ENCODE results near the gene USP21. TPM values are rescaled to one million over a fixed set of nuclear protein-coding genes. Genes with fewer than 3 reads are reported as not detected.

USP21 gene
- total and polyA plus RNA-seq, 5 donors from 2014 or later = 18.8 to 36.9 (median 24.7) TPM

DNA sequence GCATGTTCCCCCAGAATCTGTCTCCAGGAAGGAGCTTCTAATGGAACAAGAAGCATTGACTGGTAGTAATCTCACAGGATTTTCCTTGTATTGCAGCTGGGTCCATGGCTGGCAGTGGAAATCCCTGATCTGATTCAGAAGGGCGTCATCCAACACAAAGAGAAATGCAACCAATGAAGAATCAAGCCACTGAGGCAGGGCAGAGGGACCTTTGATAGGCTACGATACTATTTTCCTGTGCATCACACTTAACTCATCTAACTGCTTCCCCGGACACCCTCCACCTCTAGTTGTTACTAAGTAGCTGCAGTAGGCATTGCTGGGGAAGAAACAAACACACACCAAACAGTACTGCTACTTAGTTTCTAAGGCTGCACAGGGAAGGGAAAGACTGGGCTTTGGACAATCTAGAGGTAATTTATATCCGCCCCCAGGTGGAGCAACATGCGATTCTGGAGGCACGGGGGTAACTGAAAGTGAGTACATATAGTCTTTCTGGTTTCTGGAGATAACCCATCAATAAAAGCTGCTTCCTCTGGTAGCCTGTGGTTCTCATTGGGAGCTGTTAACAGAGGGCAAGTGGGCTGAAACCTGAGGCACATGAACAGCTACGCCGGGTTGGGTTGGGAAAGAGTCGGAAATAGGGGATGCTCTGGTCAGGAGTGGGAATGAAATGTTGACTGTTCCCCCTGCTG is 837 bp upstream of the USP21 start:
- Mint-ChIP-seq H3K4me1 (peaks cover 37 to 75% (median 56%) of the 10 kb centered on the region in 4 donors), H3K4me3 (peak overlapping the region; percentile 91 to 97 (median 95)), H3K27ac (peak overlapping the region; percentile 92 to 97 (median 96)), H3K27me3 (no peaks in the 10 kb centered on the region), H3K36me3 (peaks cover 32% of the 10 kb centered on the region), H3K9me3 (no peaks in the 10 kb centered on the region)
- ATAC-seq (ENCODE audit: low read depth in 2 of 2) = no peak
- Histone ChIP-seq H3K36me3 (ENCODE audit: control insufficient read depth, insufficient read depth, low read length) (peaks cover 32% of the 10 kb centered on the region), H3K9me3 (ENCODE audit: control insufficient read depth in 2 of 2, low read length in 2 of 2) (no peaks in the 10 kb centered on the region), H3K4me1 (ENCODE audit: control insufficient read depth, insufficient read depth, low read length, poor library complexity, severe bottlenecking) (peaks cover 41% of the 10 kb centered on the region), H3K27me3 (ENCODE audit: control insufficient read depth, insufficient read depth, low read length) (no peaks in the 10 kb centered on the region), H3K27ac (ENCODE audit: insufficient read depth, low read length, poor library complexity, severe bottlenecking) (peak overlapping the region; percentile 83), H3K4me3 (ENCODE audit: low read depth, low read length) (peak overlapping the region; percentile 81)
- DNase-seq = no peak

GRCh38 chr1:161159913-161160243 is 578 bp downstream of the USP21 start:
- DNase-seq (peak in 1 of 3 donors; percentile 29), ATAC-seq (ENCODE audit: low read depth in 2 of 2) (no peak)
- Mint-ChIP-seq H3K27ac (peak overlapping the region; percentile 26 to 92 (median 83)), H3K27me3 (no peaks in the 10 kb centered on the region), H3K4me1 (peaks cover 29 to 74% (median 51%) of the 10 kb centered on the region in 4 donors), H3K36me3 (peaks cover 43% of the 10 kb centered on the region), H3K4me3 (peak overlapping the region; percentile 91 to 97 (median 95)), H3K9me3 (no peaks in the 10 kb centered on the region)
- peak overlapping the region; percentile 83 for H3K27ac ChIP-seq (ENCODE audit: insufficient read depth, low read length, poor library complexity, severe bottlenecking)
- H3K36me3 ChIP-seq (ENCODE audit: control insufficient read depth, insufficient read depth, low read length) = peaks cover 35% of the 10 kb centered on the region
- H3K4me1 ChIP-seq (ENCODE audit: control insufficient read depth, insufficient read depth, low read length, poor library complexity, severe bottlenecking) = peaks cover 35% of the 10 kb centered on the region
- H3K9me3 ChIP-seq (ENCODE audit: control insufficient read depth in 2 of 2, low read length in 2 of 2) = no peaks in the 10 kb centered on the region
- peak overlapping the region; percentile 94 for H3K4me3 ChIP-seq (ENCODE audit: low read depth, low read length)
- H3K27me3 ChIP-seq (ENCODE audit: control insufficient read depth, insufficient read depth, low read length) = no peaks in the 10 kb centered on the region

DNA sequence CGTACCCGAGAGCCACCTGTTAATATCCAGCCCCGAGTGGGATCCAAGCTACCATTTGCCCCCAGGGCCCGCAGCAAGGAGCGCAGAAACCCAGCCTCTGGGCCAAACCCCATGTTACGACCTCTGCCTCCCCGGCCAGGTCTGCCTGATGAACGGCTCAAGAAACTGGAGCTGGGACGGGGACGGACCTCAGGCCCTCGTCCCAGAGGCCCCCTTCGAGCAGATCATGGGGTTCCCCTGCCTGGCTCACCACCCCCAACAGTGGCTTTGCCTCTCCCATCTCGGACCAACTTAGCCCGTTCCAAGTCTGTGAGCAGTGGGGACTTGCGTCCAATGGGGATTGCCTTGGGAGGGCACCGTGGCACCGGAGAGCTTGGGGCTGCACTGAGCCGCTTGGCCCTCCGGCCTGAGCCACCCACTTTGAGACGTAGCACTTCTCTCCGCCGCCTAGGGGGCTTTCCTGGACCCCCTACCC is 1.4 kb downstream of the USP21 start:
- ATAC-seq (ENCODE audit: low read depth in 2 of 2) = no peak
- H3K9me3 Mint-ChIP-seq = no peaks in the 10 kb centered on the region
- Histone ChIP-seq H3K4me3 (ENCODE audit: low read depth, low read length) (no peak overlapping the region), H3K36me3 (ENCODE audit: control insufficient read depth, insufficient read depth, low read length) (peaks cover 35% of the 10 kb centered on the region), H3K9me3 (ENCODE audit: control insufficient read depth in 2 of 2, low read length in 2 of 2) (no peaks in the 10 kb centered on the region), H3K4me1 (ENCODE audit: control insufficient read depth, insufficient read depth, low read length, poor library complexity, severe bottlenecking) (peaks cover 37% of the 10 kb centered on the region), H3K27me3 (ENCODE audit: control insufficient read depth, insufficient read depth, low read length) (no peaks in the 10 kb centered on the region), H3K27ac (ENCODE audit: insufficient read depth, low read length, poor library complexity, severe bottlenecking) (no peak overlapping the region)
- peaks cover 21 to 73% (median 48%) of the 10 kb centered on the region in 4 donors for H3K4me1 Mint-ChIP-seq
- H3K4me3 Mint-ChIP-seq = peak overlapping the region; percentile 91 to 97 (median 95)
- no peak overlapping the region for H3K27ac Mint-ChIP-seq
- no peaks in the 10 kb centered on the region for H3K27me3 Mint-ChIP-seq
- DNase-seq = no peak
- peaks cover 47% of the 10 kb centered on the region for H3K36me3 Mint-ChIP-seq

- Histone ChIP-seq H3K36me3 (ENCODE audit: control insufficient read depth, insufficient read depth, low read length) (peaks cover 35% of the 10 kb centered on the region), H3K9me3 (ENCODE audit: control insufficient read depth in 2 of 2, low read length in 2 of 2) (no peaks in the 10 kb centered on the region), H3K27me3 (ENCODE audit: control insufficient read depth, insufficient read depth, low read length) (no peaks in the 10 kb centered on the region), H3K27ac (ENCODE audit: insufficient read depth, low read length, poor library complexity, severe bottlenecking) (no peak overlapping the region), H3K4me1 (ENCODE audit: control insufficient read depth, insufficient read depth, low read length, poor library complexity, severe bottlenecking) (peaks cover 45% of the 10 kb centered on the region), H3K4me3 (ENCODE audit: low read depth, low read length) (no peak overlapping the region)
- no peaks in the 10 kb centered on the region for H3K27me3 Mint-ChIP-seq
- peaks cover 25 to 78% (median 50%) of the 10 kb centered on the region in 4 donors for H3K4me1 Mint-ChIP-seq
- H3K27ac Mint-ChIP-seq = peak overlapping the region in 1 of 3 donors; percentile 46
- H3K36me3 Mint-ChIP-seq = peaks cover 47% of the 10 kb centered on the region
- peak overlapping the region; percentile 38 to 96 (median 65) for H3K4me3 Mint-ChIP-seq
- DNase-seq (no peak), ATAC-seq (ENCODE audit: low read depth in 2 of 2) (no peak)
- no peaks in the 10 kb centered on the region for H3K9me3 Mint-ChIP-seq
Measured at GRCh38 chr1:161161652-161162051, 2.4 kb downstream of the USP21 start.

GRCh38 chr1:161162052-161162451 is 2.8 kb downstream of the USP21 start:
- Mint-ChIP-seq H3K27me3 (no peaks in the 10 kb centered on the region), H3K9me3 (no peaks in the 10 kb centered on the region), H3K4me1 (peaks cover 22 to 81% (median 50%) of the 10 kb centered on the region in 4 donors), H3K27ac (peak overlapping the region in 1 of 3 donors; percentile 46), H3K4me3 (peak overlapping the region in 3 of 4 donors; percentile 38 to 91 (median 39)), H3K36me3 (peaks cover 44% of the 10 kb centered on the region)
- Histone ChIP-seq H3K4me3 (ENCODE audit: low read depth, low read length) (no peak overlapping the region), H3K27ac (ENCODE audit: insufficient read depth, low read length, poor library complexity, severe bottlenecking) (no peak overlapping the region), H3K4me1 (ENCODE audit: control insufficient read depth, insufficient read depth, low read length, poor library complexity, severe bottlenecking) (peaks cover 49% of the 10 kb centered on the region), H3K27me3 (ENCODE audit: control insufficient read depth, insufficient read depth, low read length) (no peaks in the 10 kb centered on the region), H3K36me3 (ENCODE audit: control insufficient read depth, insufficient read depth, low read length) (peaks cover 32% of the 10 kb centered on the region), H3K9me3 (ENCODE audit: control insufficient read depth in 2 of 2, low read length in 2 of 2) (no peaks in the 10 kb centered on the region)
- ATAC-seq (ENCODE audit: low read depth in 2 of 2) (no peak), DNase-seq (no peak)

GRCh38 chr1:161162806-161163205 is 3.5 kb downstream of the USP21 start:
- H3K27ac Mint-ChIP-seq = peak overlapping the region in 1 of 3 donors; percentile 60
- Histone ChIP-seq H3K4me1 (ENCODE audit: control insufficient read depth, insufficient read depth, low read length, poor library complexity, severe bottlenecking) (peaks cover 56% of the 10 kb centered on the region), H3K27me3 (ENCODE audit: control insufficient read depth, insufficient read depth, low read length) (no peaks in the 10 kb centered on the region), H3K36me3 (ENCODE audit: control insufficient read depth, insufficient read depth, low read length) (peaks cover 26% of the 10 kb centered on the region), H3K9me3 (ENCODE audit: control insufficient read depth in 2 of 2, low read length in 2 of 2) (no peaks in the 10 kb centered on the region), H3K4me3 (ENCODE audit: low read depth, low read length) (no peak overlapping the region), H3K27ac (ENCODE audit: insufficient read depth, low read length, poor library complexity, severe bottlenecking) (no peak overlapping the region)
- DNase-seq (no peak), ATAC-seq (ENCODE audit: low read depth in 2 of 2) (no peak)
- peaks cover 16 to 84% (median 46%) of the 10 kb centered on the region in 4 donors for H3K4me1 Mint-ChIP-seq
- H3K4me3 Mint-ChIP-seq = peak overlapping the region in 3 of 4 donors; percentile 59 to 91 (median 65)
- peaks cover 38% of the 10 kb centered on the region for H3K36me3 Mint-ChIP-seq
- no peaks in the 10 kb centered on the region for H3K27me3 Mint-ChIP-seq
- H3K9me3 Mint-ChIP-seq = no peaks in the 10 kb centered on the region

DNA sequence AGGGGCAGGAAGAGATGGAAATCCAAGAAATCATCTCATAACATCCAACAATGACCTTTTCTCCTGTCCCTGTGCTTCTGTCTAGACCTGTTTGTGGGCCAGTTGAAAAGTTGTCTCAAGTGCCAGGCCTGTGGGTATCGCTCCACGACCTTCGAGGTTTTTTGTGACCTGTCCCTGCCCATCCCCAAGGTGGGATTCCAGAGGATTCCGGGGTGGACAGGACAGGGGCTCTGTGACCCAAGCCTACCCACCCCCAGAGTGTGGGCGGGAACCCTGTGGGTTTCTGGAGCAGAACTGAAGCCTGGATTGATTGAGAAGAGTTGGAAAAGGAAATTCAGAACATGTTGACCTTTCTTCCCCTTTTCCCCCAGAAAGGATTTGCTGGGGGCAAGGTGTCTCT is 4.5 kb downstream of the USP21 start:
- Histone ChIP-seq H3K4me3 (ENCODE audit: low read depth, low read length) (no peak overlapping the region), H3K36me3 (ENCODE audit: control insufficient read depth, insufficient read depth, low read length) (peaks cover 20% of the 10 kb centered on the region), H3K27me3 (ENCODE audit: control insufficient read depth, insufficient read depth, low read length) (no peaks in the 10 kb centered on the region), H3K4me1 (ENCODE audit: control insufficient read depth, insufficient read depth, low read length, poor library complexity, severe bottlenecking) (peaks cover 54% of the 10 kb centered on the region), H3K27ac (ENCODE audit: insufficient read depth, low read length, poor library complexity, severe bottlenecking) (no peak overlapping the region), H3K9me3 (ENCODE audit: control insufficient read depth in 2 of 2, low read length in 2 of 2) (no peaks in the 10 kb centered on the region)
- ATAC-seq (ENCODE audit: low read depth in 2 of 2) (no peak), DNase-seq (no peak)
- no peaks in the 10 kb centered on the region for H3K27me3 Mint-ChIP-seq
- peak overlapping the region in 2 of 3 donors; percentile 90 to 99 for H3K27ac Mint-ChIP-seq
- H3K4me3 Mint-ChIP-seq = peak overlapping the region in 3 of 4 donors; percentile 65 to 91 (median 70)
- H3K36me3 Mint-ChIP-seq = peaks cover 31% of the 10 kb centered on the region
- H3K4me1 Mint-ChIP-seq = peaks cover 16 to 83% (median 41%) of the 10 kb centered on the region in 4 donors
- H3K9me3 Mint-ChIP-seq = no peaks in the 10 kb centered on the region

Data from CD4-positive, CD25-positive, alpha-beta regulatory T cell (primary cell).